ENCODE data around the gene NFIB. TPM values are rescaled to one million over a fixed set of nuclear protein-coding genes. Genes with fewer than 3 reads are reported as not detected.

The NFIB gene
- total and polyA plus RNA-seq, 2 of the 13 experiments (the other 11 are each of a cell fraction or from before 2014, with no cell fraction given), result 0.98 to 4.6 TPM

DNA sequence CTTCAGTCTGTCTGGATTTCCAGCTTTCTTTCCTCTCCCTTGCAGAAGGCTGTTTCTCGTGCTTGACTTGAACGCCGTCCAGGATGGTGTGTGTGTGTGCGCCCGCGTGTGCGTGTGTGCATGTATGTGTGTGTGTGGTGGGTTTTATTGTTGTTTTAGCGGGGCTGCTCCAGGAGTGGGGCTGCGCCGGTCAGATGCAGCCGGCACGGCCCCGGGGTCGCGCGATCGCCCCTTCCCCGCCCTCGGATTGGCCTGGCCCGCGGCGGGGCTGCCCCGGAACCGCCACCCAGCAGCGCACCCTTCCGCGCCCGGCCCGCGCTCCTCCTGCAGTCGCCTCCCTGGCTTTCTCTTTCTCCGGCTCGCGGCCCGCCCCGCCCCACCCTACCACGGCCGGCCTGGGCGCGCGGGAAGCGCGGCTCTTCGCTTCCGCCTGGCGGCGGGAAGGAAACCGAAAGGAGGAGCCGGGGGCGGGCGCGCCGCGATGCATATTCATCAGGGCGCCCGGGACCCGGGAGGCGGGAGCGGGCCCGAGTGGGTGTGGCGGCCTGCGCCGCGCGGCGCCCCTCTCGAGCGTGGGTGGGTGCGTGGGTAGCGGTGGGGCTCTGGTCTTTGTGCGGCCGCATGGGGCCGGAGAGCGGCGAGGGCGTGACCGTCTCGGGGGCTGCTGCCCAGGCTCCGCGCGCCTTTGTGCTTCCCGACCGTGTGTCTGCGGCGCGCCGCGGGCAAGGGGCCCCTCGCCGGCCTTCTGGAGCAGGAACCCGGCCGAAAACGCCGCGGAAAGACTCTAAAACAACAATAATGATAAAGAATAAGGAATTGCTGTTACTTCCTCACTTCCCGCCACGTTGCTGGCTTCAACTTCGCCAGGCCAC is 8.5 kb upstream of the NFIB start (continued):
- TF ChIP-seq ZNF20 (CRISPR knock-in tag; IDR thresholded peaks at IDR 0.05), result no peak
- peak; percentile 33; the same call in 1 of the 2 replicates for TF ChIP-seq ZBTB7A (CRISPR knock-in tag; IDR thresholded peaks at IDR 0.05)
- TF ChIP-seq AHDC1 (CRISPR knock-in tag; IDR thresholded peaks at IDR 0.05; ENCODE audit: borderline replicate concordance), result no peak
- no peak for TF ChIP-seq ZNF615 (CRISPR knock-in tag; IDR thresholded peaks at IDR 0.05; ENCODE audit: borderline replicate concordance)
- peak; percentile 13; the same call in 1 of the 2 replicates for TF ChIP-seq ETV5 (CRISPR knock-in tag; IDR thresholded peaks at IDR 0.05; ENCODE audit: borderline replicate concordance)
- peak; percentile 71 for TF ChIP-seq RBFOX2 (IDR thresholded peaks at IDR 0.05; ENCODE audit: low read depth, low read length)
- TF ChIP-seq AGO2 (optimal IDR thresholded peaks at IDR 0.05; ENCODE audit: low read depth, low read length), result peak; percentile 55
- TF ChIP-seq MAF1 (CRISPR knock-in tag; IDR thresholded peaks at IDR 0.05; ENCODE audit: borderline replicate concordance), result peak; percentile 52; the same call in 1 of the 2 replicates
- peak; percentile 77 for TF ChIP-seq SALL1 (CRISPR knock-in tag; IDR thresholded peaks at IDR 0.05)
- 0 out of 2 replicates have a peak, but pooled peaks have one; percentile 27 for TF ChIP-seq PHF20 (CRISPR knock-in tag; IDR thresholded peaks at IDR 0.05)
- TF ChIP-seq SMAD1 (CRISPR knock-in tag; IDR thresholded peaks at IDR 0.05; ENCODE audit: borderline replicate concordance, low read depth), result peak; percentile 53; the same call in 1 of the 2 replicates
- peak; percentile 48 for TF ChIP-seq ZSCAN31 (CRISPR knock-in tag; IDR thresholded peaks at IDR 0.05; ENCODE audit: low read depth)
- 0 out of 2 replicates have a peak, but pooled peaks have one; percentile 23 for TF ChIP-seq ZMAT3 (CRISPR knock-in tag; conservative IDR thresholded peaks at IDR 0.05)
- TF ChIP-seq ZNF563 (CRISPR knock-in tag; IDR thresholded peaks at IDR 0.05), result no peak
- TF ChIP-seq HNRNPK (IDR thresholded peaks at IDR 0.05; ENCODE audit: low read depth, low read length, poor library complexity, severe bottlenecking), result peak; percentile 63
- peak; percentile 59; the same call in 1 of the 2 replicates for TF ChIP-seq SAFB2 (CRISPR knock-in tag; IDR thresholded peaks at IDR 0.05; ENCODE audit: borderline replicate concordance, low read depth)
- no peak for TF ChIP-seq TCF12 (IDR thresholded peaks at IDR 0.05)
- 0 out of 2 replicates have a peak, but pooled peaks have one; percentile 35 for TF ChIP-seq TCF12 (CRISPR knock-in tag; IDR thresholded peaks at IDR 0.05)
- TF ChIP-seq FOXC1 (CRISPR knock-in tag; IDR thresholded peaks at IDR 0.05; ENCODE audit: borderline replicate concordance), result peak; percentile 64; the same call in 1 of the 2 replicates
- TF ChIP-seq POGK (CRISPR knock-in tag; conservative IDR thresholded peaks at IDR 0.05), result 0 out of 2 replicates have a peak, but pooled peaks have one; percentile 43
- TF ChIP-seq ZNF709 (CRISPR knock-in tag; IDR thresholded peaks at IDR 0.05), result no peak

Measured in HepG2 (cell line).